ENCODE measurements around the gene OR51I2.

Gene OR51I2

GRCh38 chr11:5449023-5449422 lies at the start of gene OR51I2:
Gene OR51I2, plus strand, starts transcription at chr11:5449323. Its CDS starts 4,166 bp downstream, at chr11:5453489.
- TF ChIP-seq, protein P1, sequence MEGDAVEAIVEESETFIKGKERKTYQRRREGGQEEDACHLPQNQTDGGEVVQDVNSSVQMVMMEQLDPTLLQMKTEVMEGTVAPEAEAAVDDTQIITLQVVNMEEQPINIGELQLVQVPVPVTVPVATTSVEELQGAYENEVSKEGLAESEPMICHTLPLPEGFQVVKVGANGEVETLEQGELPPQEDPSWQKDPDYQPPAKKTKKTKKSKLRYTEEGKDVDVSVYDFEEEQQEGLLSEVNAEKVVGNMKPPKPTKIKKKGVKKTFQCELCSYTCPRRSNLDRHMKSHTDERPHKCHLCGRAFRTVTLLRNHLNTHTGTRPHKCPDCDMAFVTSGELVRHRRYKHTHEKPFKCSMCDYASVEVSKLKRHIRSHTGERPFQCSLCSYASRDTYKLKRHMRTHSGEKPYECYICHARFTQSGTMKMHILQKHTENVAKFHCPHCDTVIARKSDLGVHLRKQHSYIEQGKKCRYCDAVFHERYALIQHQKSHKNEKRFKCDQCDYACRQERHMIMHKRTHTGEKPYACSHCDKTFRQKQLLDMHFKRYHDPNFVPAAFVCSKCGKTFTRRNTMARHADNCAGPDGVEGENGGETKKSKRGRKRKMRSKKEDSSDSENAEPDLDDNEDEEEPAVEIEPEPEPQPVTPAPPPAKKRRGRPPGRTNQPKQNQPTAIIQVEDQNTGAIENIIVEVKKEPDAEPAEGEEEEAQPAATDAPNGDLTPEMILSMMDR (IDR thresholded peaks at IDR 0.05; ENCODE audit: extremely low read depth, insufficient read depth, missing control alignments), result no peak
- no peak for DNase-seq (ENCODE audit: low spot score)
- in situ Hi-C loops (cut with MboI; ENCODE audit: low pct_unique_long_range_greater_than_20kb, low sequenced_read_pairs, unreplicated experiment), result no loop called here

DNA sequence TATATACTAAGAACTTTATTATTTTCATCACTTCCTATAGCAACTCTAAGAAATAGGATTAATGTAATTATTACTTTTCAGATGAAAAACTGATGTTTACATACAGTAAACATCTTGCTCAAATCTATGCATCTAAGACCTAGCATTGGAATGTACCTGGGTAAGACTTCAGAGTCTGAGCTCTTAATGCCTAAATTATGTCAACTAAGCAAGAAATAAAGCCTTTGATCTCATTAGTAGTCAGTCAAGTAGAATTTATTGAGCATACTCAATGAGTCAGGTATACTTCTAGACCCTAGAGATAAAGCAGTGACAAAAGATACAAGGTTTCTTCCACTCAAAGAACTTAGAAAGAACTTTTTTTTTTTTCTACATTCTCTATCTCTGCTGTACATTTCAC lies 44.0 kb upstream of the OR51I2 start:
- TF ChIP-seq, protein P1 (IDR thresholded peaks at IDR 0.05; ENCODE audit: extremely low read depth, insufficient read depth, missing control alignments), result no peak
- DNase-seq (ENCODE audit: low spot score), result no peak
- in situ Hi-C loops (cut with MboI; ENCODE audit: low pct_unique_long_range_greater_than_20kb, low sequenced_read_pairs, unreplicated experiment), result no loop called here

GRCh38 chr11:5420993-5421392 lies 28.1 kb upstream of the OR51I2 start:
- TF ChIP-seq, protein P1 (IDR thresholded peaks at IDR 0.05; ENCODE audit: extremely low read depth, insufficient read depth, missing control alignments), result no peak
- no peak for DNase-seq (ENCODE audit: low spot score)
- in situ Hi-C loops (cut with MboI; ENCODE audit: low pct_unique_long_range_greater_than_20kb, low sequenced_read_pairs, unreplicated experiment), result no loop called here

GRCh38 chr11:5421811-5422210 lies 27.3 kb upstream of the OR51I2 start, which contains the start of gene OR51Q1:
Gene OR51Q1, plus strand, starts transcription at chr11:5422111. Its CDS starts 90 bp downstream, at chr11:5422201.
- TF ChIP-seq, protein P1 (IDR thresholded peaks at IDR 0.05; ENCODE audit: extremely low read depth, insufficient read depth, missing control alignments), result no peak
- DNase-seq (ENCODE audit: low spot score), result no peak
- in situ Hi-C loops (cut with MboI; ENCODE audit: low pct_unique_long_range_greater_than_20kb, low sequenced_read_pairs, unreplicated experiment), result no loop called here

- TF ChIP-seq, protein P1 (IDR thresholded peaks at IDR 0.05; ENCODE audit: extremely low read depth, insufficient read depth, missing control alignments), result no peak
- DNase-seq (ENCODE audit: low spot score), result no peak
- in situ Hi-C loops (cut with MboI; ENCODE audit: low pct_unique_long_range_greater_than_20kb, low sequenced_read_pairs, unreplicated experiment), result no loop called here
Observed at GRCh38 chr11:5423131-5423530, 26.0 kb upstream of the OR51I2 start.

DNA sequence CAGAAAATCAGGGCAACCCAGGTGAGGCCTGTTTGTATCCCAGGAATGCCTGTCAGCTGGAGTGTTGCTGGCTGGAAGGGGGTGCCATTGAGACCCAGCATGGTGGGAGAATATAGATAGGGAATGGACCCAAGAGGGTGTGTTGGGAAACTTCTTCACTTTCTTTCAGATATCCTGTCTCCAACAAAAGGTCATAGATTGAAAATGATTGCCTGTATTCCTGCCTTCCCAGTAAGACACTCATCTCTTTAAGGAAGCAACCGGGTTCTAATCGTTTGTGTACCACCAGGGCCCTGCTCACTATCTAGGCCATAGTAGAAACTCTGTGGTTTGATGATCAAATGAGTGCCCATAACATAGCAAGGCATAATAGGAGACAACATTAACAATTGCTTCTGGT lies 7.7 kb upstream of the OR51I2 start, which contains the start of gene OR51I1:
Gene OR51I1, minus strand, starts transcription at position 101 of the 400 bp plus-strand sequence. Its CDS starts 0 bp downstream, at position 101.
- DNase-seq (ENCODE audit: low spot score), result no peak
- TF ChIP-seq, protein P1 (IDR thresholded peaks at IDR 0.05; ENCODE audit: extremely low read depth, insufficient read depth, missing control alignments), result no peak
- in situ Hi-C loops (cut with MboI; ENCODE audit: low pct_unique_long_range_greater_than_20kb, low sequenced_read_pairs, unreplicated experiment), result no loop called here
